RWPE2 (cell line): ENCODE data around the gene TOMM7.

Source experiments
- ATAC-seq: fragments of 200-7000 bp; cut with Tn5 transposase; 3 replicates; pipeline ENCODE4 v1.9.1; 2021; ENCODE audit warnings: low read depth
- DNase-seq: peaks from one replicate; pipeline ENCODE4 v3.0.0-alpha.2; 2020; ENCODE audit warnings: low spot score
- H3K27ac ChIP-seq: fragments of 450-650 bp; 2 replicates; pipeline ENCODE4 v1.5.1; 2017; ENCODE audit warnings: mild to moderate bottlenecking; ENCODE audit not compliant: poor library complexity, severe bottlenecking
- H3K27me3 ChIP-seq: fragments of 250-450 bp; sonication (Bioruptor Pico); 2 replicates; pipeline ENCODE4 v1.5.1; 2021; ENCODE audit warnings: mild to moderate bottlenecking, moderate library complexity; ENCODE audit not compliant: insufficient read depth, poor library complexity, severe bottlenecking
- H3K36me3 ChIP-seq: fragments of 250-450 bp; sonication (Bioruptor Pico); 2 replicates; pipeline ENCODE4 v1.5.1; 2020; ENCODE audit warnings: low read depth, mild to moderate bottlenecking, moderate library complexity
- H3K4me1 ChIP-seq: fragments of 250-450 bp; sonication (Bioruptor Pico); 2 replicates; pipeline ENCODE4 v1.5.1; 2021; ENCODE audit warnings: mild to moderate bottlenecking, moderate library complexity; ENCODE audit not compliant: insufficient read depth, poor library complexity, severe bottlenecking
- H3K4me3 ChIP-seq: fragments of 250-450 bp; sonication (Bioruptor Pico); 2 replicates; pipeline ENCODE4 v1.5.1; 2021; ENCODE audit warnings: mild to moderate bottlenecking, moderate library complexity; ENCODE audit not compliant: severe bottlenecking
- H3K9me3 ChIP-seq: fragments of 250-450 bp; sonication (Bioruptor Pico); 2 replicates; pipeline ENCODE4 v1.5.1; 2021; ENCODE audit warnings: mild to moderate bottlenecking, moderate library complexity; ENCODE audit not compliant: severe bottlenecking
- CTCF ChIP-seq: fragments of 450-650 bp; IDR thresholded peaks from one replicate; pipeline ENCODE4 v1.5.1; 2017; ENCODE audit warnings: mild to moderate bottlenecking, moderate library complexity; ENCODE audit not compliant: poor library complexity, severe bottlenecking

Gene TOMM7

GRCh38 chr7:22833957-22834356 is 11.3 kb upstream of the TOMM7 start:
- Histone ChIP-seq H3K9me3 (no peaks in the 10 kb centered on the region), H3K4me1 (no peaks in the 10 kb centered on the region), H3K27ac (no peak overlapping the region), H3K27me3 (no peaks in the 10 kb centered on the region), H3K4me3 (no peak overlapping the region), H3K36me3 (no peaks in the 10 kb centered on the region)
- ATAC-seq, result no peak
- no peak for TF ChIP-seq CTCF
- no peak for DNase-seq

GRCh38 chr7:22833113-22833855 is 10.6 kb upstream of the TOMM7 start:
- ATAC-seq, result no peak
- TF ChIP-seq CTCF, result no peak
- Histone ChIP-seq H3K27ac (no peak overlapping the region), H3K4me1 (no peaks in the 10 kb centered on the region), H3K4me3 (no peak overlapping the region), H3K27me3 (no peaks in the 10 kb centered on the region), H3K36me3 (no peaks in the 10 kb centered on the region), H3K9me3 (no peaks in the 10 kb centered on the region)
- no peak for DNase-seq

DNA sequence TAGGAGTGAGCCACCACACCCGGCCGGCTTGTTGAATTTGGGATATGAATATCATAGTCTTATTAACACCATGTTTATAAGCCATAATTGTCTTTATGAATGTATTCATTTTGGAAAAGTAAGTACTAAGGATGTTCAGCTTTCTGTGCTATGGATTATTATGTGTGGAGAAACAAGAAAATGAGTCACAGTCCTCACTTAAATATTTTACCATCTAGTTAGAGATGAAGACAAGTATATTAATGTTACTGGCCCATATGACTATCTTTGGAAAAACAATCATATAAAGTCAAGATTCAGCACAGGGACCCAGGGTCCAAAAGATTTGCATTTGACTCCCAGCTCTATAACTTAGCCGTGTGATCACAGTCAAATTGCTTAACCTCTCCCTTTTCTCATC is 9.8 kb upstream of the TOMM7 start:
- no peak for DNase-seq
- ATAC-seq, result no peak
- no peak for TF ChIP-seq CTCF
- H3K27me3 ChIP-seq, result no peaks in the 10 kb centered on the region
- no peaks in the 10 kb centered on the region for H3K36me3 ChIP-seq
- no peak overlapping the region for H3K27ac ChIP-seq
- H3K9me3 ChIP-seq, result no peaks in the 10 kb centered on the region
- no peak overlapping the region for H3K4me3 ChIP-seq
- no peaks in the 10 kb centered on the region for H3K4me1 ChIP-seq

GRCh38 chr7:22831602-22832305 is 9.1 kb upstream of the TOMM7 start:
- no peaks in the 10 kb centered on the region for H3K9me3 ChIP-seq
- no peaks in the 10 kb centered on the region for H3K36me3 ChIP-seq
- H3K27ac ChIP-seq, result no peak overlapping the region
- no peaks in the 10 kb centered on the region for H3K27me3 ChIP-seq
- DNase-seq (no peak), ATAC-seq (no peak)
- H3K4me3 ChIP-seq, result no peak overlapping the region
- no peaks in the 10 kb centered on the region for H3K4me1 ChIP-seq
- no peak for TF ChIP-seq CTCF

- ATAC-seq (no peak), DNase-seq (no peak)
- Histone ChIP-seq H3K36me3 (no peaks in the 10 kb centered on the region), H3K9me3 (no peaks in the 10 kb centered on the region), H3K27ac (no peak overlapping the region), H3K4me1 (no peaks in the 10 kb centered on the region), H3K27me3 (no peaks in the 10 kb centered on the region), H3K4me3 (no peak overlapping the region)
- TF ChIP-seq CTCF, result no peak
Measured at GRCh38 chr7:22827563-22827962, 4.9 kb upstream of the TOMM7 start.
